ENCODE data around the gene CCNC.

The CCNC gene

GRCh38 chr6:99605911-99606655 lies 37.6 kb upstream of the CCNC start:
- no peaks in the 10 kb centered on the region for H3K4me1 ChIP-seq (ENCODE audit: insufficient read depth, poor library complexity, severe bottlenecking)
- H3K27me3 ChIP-seq (ENCODE audit: insufficient read depth, poor library complexity, severe bottlenecking): peaks cover 100% of the 10 kb centered on the region
- no peak for TF ChIP-seq CTCF (IDR thresholded peaks at IDR 0.05; ENCODE audit: poor library complexity, severe bottlenecking)
- H3K4me3 ChIP-seq (ENCODE audit: severe bottlenecking): no peak overlapping the region
- H3K36me3 ChIP-seq (ENCODE audit: low read depth): no peaks in the 10 kb centered on the region
- ATAC-seq (ENCODE audit: low read depth): no peak
- no peaks in the 10 kb centered on the region for H3K9me3 ChIP-seq (ENCODE audit: severe bottlenecking)
- no peak for DNase-seq (ENCODE audit: low spot score)
- H3K27ac ChIP-seq (ENCODE audit: poor library complexity, severe bottlenecking): no peak overlapping the region

GRCh38 chr6:99605074-99605734 lies 36.7 kb upstream of the CCNC start:
- ATAC-seq (ENCODE audit: low read depth) (no peak), DNase-seq (ENCODE audit: low spot score) (no peak)
- H3K27me3 ChIP-seq (ENCODE audit: insufficient read depth, poor library complexity, severe bottlenecking): peaks cover 100% of the 10 kb centered on the region
- no peak overlapping the region for H3K4me3 ChIP-seq (ENCODE audit: severe bottlenecking)
- H3K4me1 ChIP-seq (ENCODE audit: insufficient read depth, poor library complexity, severe bottlenecking): no peaks in the 10 kb centered on the region
- H3K36me3 ChIP-seq (ENCODE audit: low read depth): no peaks in the 10 kb centered on the region
- H3K9me3 ChIP-seq (ENCODE audit: severe bottlenecking): no peaks in the 10 kb centered on the region
- no peak for TF ChIP-seq CTCF (IDR thresholded peaks at IDR 0.05; ENCODE audit: poor library complexity, severe bottlenecking)
- H3K27ac ChIP-seq (ENCODE audit: poor library complexity, severe bottlenecking): no peak overlapping the region

GRCh38 chr6:99604166-99605073 lies 36.0 kb upstream of the CCNC start:
- no peak overlapping the region for H3K27ac ChIP-seq (ENCODE audit: poor library complexity, severe bottlenecking)
- H3K4me3 ChIP-seq (ENCODE audit: severe bottlenecking): no peak overlapping the region
- H3K9me3 ChIP-seq (ENCODE audit: severe bottlenecking): no peaks in the 10 kb centered on the region
- no peaks in the 10 kb centered on the region for H3K4me1 ChIP-seq (ENCODE audit: insufficient read depth, poor library complexity, severe bottlenecking)
- H3K36me3 ChIP-seq (ENCODE audit: low read depth): no peaks in the 10 kb centered on the region
- H3K27me3 ChIP-seq (ENCODE audit: insufficient read depth, poor library complexity, severe bottlenecking): peaks cover 100% of the 10 kb centered on the region
- DNase-seq (ENCODE audit: low spot score): no peak
- ATAC-seq (ENCODE audit: low read depth): no peak
- TF ChIP-seq CTCF (IDR thresholded peaks at IDR 0.05; ENCODE audit: poor library complexity, severe bottlenecking): no peak

- H3K36me3 ChIP-seq (ENCODE audit: low read depth): no peaks in the 10 kb centered on the region
- no peak for DNase-seq (ENCODE audit: low spot score)
- H3K4me3 ChIP-seq (ENCODE audit: severe bottlenecking): no peak overlapping the region
- TF ChIP-seq CTCF (IDR thresholded peaks at IDR 0.05; ENCODE audit: poor library complexity, severe bottlenecking): no peak
- H3K9me3 ChIP-seq (ENCODE audit: severe bottlenecking): no peaks in the 10 kb centered on the region
- no peak for ATAC-seq (ENCODE audit: low read depth)
- no peaks in the 10 kb centered on the region for H3K4me1 ChIP-seq (ENCODE audit: insufficient read depth, poor library complexity, severe bottlenecking)
- no peak overlapping the region for H3K27ac ChIP-seq (ENCODE audit: poor library complexity, severe bottlenecking)
- H3K27me3 ChIP-seq (ENCODE audit: insufficient read depth, poor library complexity, severe bottlenecking): peaks cover 100% of the 10 kb centered on the region
Observed at GRCh38 chr6:99603421-99604165, 35.1 kb upstream of the CCNC start.
